Endothelial cell of umbilical vein (primary cell): ENCODE data around the gene BAG2. TPM values are rescaled to one million over a fixed set of nuclear protein-coding genes. Genes with fewer than 3 reads are reported as not detected.

Experiments
- BruUV-seq: library from RNA; stranded (reverse); fragments of 400-500 nt; replicated peaks from 2 replicates; lab custom pipeline; 2021; lab: Mats Ljungman, UMichigan
- CTCF ChIA-PET: fragments of 300-600, 350-600 bp; sonication (Branson Sonifier 250); formaldehyde crosslinking; loops from one replicate; lab custom pipeline; 2021; ENCODE audit warnings: antibody characterized with exemption, inconsistent platforms; lab: Charles Lee
- POLR2A ChIA-PET: fragments of 300-600, 350-600 bp; sonication (Branson Sonifier 250); formaldehyde crosslinking; loops from one replicate; lab custom pipeline; 2021; ENCODE audit warnings: antibody characterized with exemption, inconsistent platforms; lab: Charles Lee
- DNase-seq: peaks from one replicate; pipeline ENCODE4 v3.0.0-alpha.2; 2011; ENCODE audit warnings: low read depth, low spot score
- FAIRE-seq: peaks from 2 replicates; lab custom pipeline; 2011; peaks lifted over from hg19 to GRCh38; lab: Jason Lieb, UNC
- H2AFZ ChIP-seq: 2 replicates; pipeline ENCODE4 v1.6.0; 2012; ENCODE audit warnings: low read depth, low read length, control low read depth, inconsistent platforms
- H3K27ac ChIP-seq: 2 replicates; pipeline ENCODE4 v1.5.1; 2011; ENCODE audit warnings: low read depth, mild to moderate bottlenecking, control low read depth, low read length, moderate library complexity; ENCODE audit not compliant: insufficient read depth
- H3K27me3 ChIP-seq, 2 experiments: 2 replicates each; pipeline versions ENCODE4 v1.6.0 to v1.6.1; 2011; ENCODE audit warnings: low read length in 2 of 2, mixed read lengths in 1 of 2; ENCODE audit not compliant: control insufficient read depth in 2 of 2, insufficient read depth in 2 of 2
- H3K36me3 ChIP-seq, 2 experiments: 2 replicates in 1 of 2; 3 replicates in 1 of 2; pipeline ENCODE4 v1.5.1; 2011; ENCODE audit warnings: low read length in 2 of 2, mild to moderate bottlenecking in 1 of 2, moderate library complexity in 1 of 2; ENCODE audit not compliant: control insufficient read depth in 2 of 2, insufficient read depth in 2 of 2; ENCODE audit errors: extremely low read depth in 1 of 2
- H3K4me1 ChIP-seq: 3 replicates; pipeline ENCODE4 v1.5.1; 2011; ENCODE audit warnings: mild to moderate bottlenecking, low read length; ENCODE audit not compliant: control insufficient read depth, insufficient read depth; ENCODE audit errors: extremely low read depth
- H3K4me2 ChIP-seq: 2 replicates; pipeline ENCODE4 v1.6.1; 2011; ENCODE audit warnings: low read length, control low read depth, mixed read lengths; ENCODE audit not compliant: insufficient read depth
- H3K4me3 ChIP-seq, 3 experiments: fragments of 200-600 bp in 1 of 3; sonication (generic), shearing (Covaris generic) in 1 of 3; replicated peaks in 1 of 3; 2 replicates each; pipeline ENCODE4 v1.5.1; 2011 to 2016; ENCODE audit warnings: control low read depth in 3 of 3, low read length in 3 of 3, mild to moderate bottlenecking in 2 of 3, inconsistent platforms in 1 of 3, low read depth in 1 of 3, moderate library complexity in 1 of 3; ENCODE audit not compliant: insufficient read depth in 1 of 3
- H3K79me2 ChIP-seq: 2 replicates; pipeline ENCODE4 v1.6.0; 2012; ENCODE audit warnings: low read length, inconsistent platforms; ENCODE audit not compliant: control insufficient read depth, insufficient read depth
- H3K9ac ChIP-seq: replicated peaks from 2 replicates; pipeline ENCODE3; 2011; ENCODE audit warnings: low read length, control low read depth; ENCODE audit not compliant: insufficient read depth; ENCODE audit errors: extremely low read depth
- H3K9me1 ChIP-seq: replicated peaks from 3 replicates; pipeline ENCODE4 v1.6.0; 2011; ENCODE audit warnings: mild to moderate bottlenecking, low read length; ENCODE audit not compliant: control insufficient read depth, insufficient read depth; ENCODE audit errors: extremely low read depth
- H3K9me3 ChIP-seq: replicated peaks from 2 replicates; pipeline ENCODE4 v1.5.1; 2012; ENCODE audit warnings: low read length, inconsistent platforms; ENCODE audit not compliant: control insufficient read depth, insufficient read depth
- H4K20me1 ChIP-seq: replicated peaks from 2 replicates; pipeline ENCODE3; 2011; ENCODE audit warnings: mild to moderate bottlenecking, low read length; ENCODE audit not compliant: control insufficient read depth, insufficient read depth; ENCODE audit errors: extremely low read depth
- EZH2 ChIP-seq: IDR thresholded peaks from 2 replicates; pipeline ENCODE4 v1.6.1; 2012; ENCODE audit warnings: borderline replicate concordance, low read depth, mild to moderate bottlenecking, moderate library complexity, low read length, inconsistent platforms; ENCODE audit not compliant: severe bottlenecking
- FOS ChIP-seq: IDR thresholded peaks from 2 replicates; pipeline ENCODE4 v1.6.1; 2011; ENCODE audit warnings: mild to moderate bottlenecking, low read length, moderate library complexity, borderline replicate concordance; ENCODE audit not compliant: insufficient read depth
- GATA2 ChIP-seq: IDR thresholded peaks from 2 replicates; pipeline ENCODE4 v1.7.0; 2011; ENCODE audit warnings: low read depth, mild to moderate bottlenecking, moderate library complexity, mixed read lengths, low read length; ENCODE audit not compliant: insufficient read length, insufficient read depth
- JUN ChIP-seq: IDR thresholded peaks from 2 replicates; pipeline ENCODE4 v1.6.1; 2011; ENCODE audit warnings: borderline replicate concordance, low read depth; ENCODE audit not compliant: insufficient read length, insufficient read depth
- MYC ChIP-seq: IDR thresholded peaks from one replicate; pipeline ENCODE4 v1.6.1; 2011; ENCODE audit warnings: mild to moderate bottlenecking, low read depth, low read length
- POLR2A ChIP-seq: IDR thresholded peaks from 2 replicates; pipeline ENCODE4 v1.6.1; 2012; ENCODE audit warnings: low read depth, mild to moderate bottlenecking, control low read depth, low read length
- POLR2AphosphoS5 ChIP-seq: IDR thresholded peaks from 2 replicates; pipeline ENCODE4 v1.6.1; 2012; ENCODE audit warnings: low read depth, mild to moderate bottlenecking, control low read depth, low read length, moderate library complexity; ENCODE audit not compliant: insufficient read depth
- dilution Hi-C: fragments of 300-500 bp; cut with MboI; formaldehyde crosslinking; loops from one replicate; pipeline ENCODE4 v1.15.0; 2019; ENCODE audit warnings: low sequenced_read_pairs; ENCODE audit not compliant: extremely low pct_ligation_motif_present
- intact Hi-C: fragments of 100-400 bp; cut with micrococcal nuclease; formaldehyde crosslinking; loops from one replicate; pipeline ENCODE4 v1.10.0; 2022
- polyA plus RNA-seq, 4 experiments: library from polyadenylated mRNA; depleted of rRNA in 3 of 4; stranded (reverse) in 3 of 4; unstranded in 1 of 4; fragments of >200 nt; gene quantifications; 2 replicates each; pipeline versions ENCODE4 v1.2.1 to v1.2.3, GENCODE V29; 2011 to 2012; ENCODE audit warnings: missing spikeins in 1 of 4
- total RNA-seq: library from RNA; stranded (reverse); gene quantifications from 2 replicates; pipeline ENCODE4 v1.2.3, GENCODE V29; 2021
- TF ChIP-seq, protein P1 (sequence below), 2 donors: IDR thresholded peaks; 1 replicate in 1 of 2; 2 replicates in 1 of 2; pipeline ENCODE4 v1.5.1; 2011; ENCODE audit warnings: low read length in 2 of 2, mild to moderate bottlenecking in 2 of 2, moderate library complexity in 2 of 2, control low read depth in 1 of 2, inconsistent platforms in 1 of 2, low read depth in 1 of 2; ENCODE audit not compliant: insufficient read depth in 1 of 2; ENCODE audit errors: extremely low read depth in 1 of 2
- TF ChIP-seq, protein P2 (sequence below): IDR thresholded peaks from 2 replicates; pipeline ENCODE4 v1.6.1; 2011; ENCODE audit not compliant: insufficient read depth, insufficient read length

Gene BAG2
- total and polyA plus RNA-seq, 2 donors (not counting 3 experiments of a cell fraction or from before 2014, with no cell fraction given): 1.1 to 3.9 TPM

DNA sequence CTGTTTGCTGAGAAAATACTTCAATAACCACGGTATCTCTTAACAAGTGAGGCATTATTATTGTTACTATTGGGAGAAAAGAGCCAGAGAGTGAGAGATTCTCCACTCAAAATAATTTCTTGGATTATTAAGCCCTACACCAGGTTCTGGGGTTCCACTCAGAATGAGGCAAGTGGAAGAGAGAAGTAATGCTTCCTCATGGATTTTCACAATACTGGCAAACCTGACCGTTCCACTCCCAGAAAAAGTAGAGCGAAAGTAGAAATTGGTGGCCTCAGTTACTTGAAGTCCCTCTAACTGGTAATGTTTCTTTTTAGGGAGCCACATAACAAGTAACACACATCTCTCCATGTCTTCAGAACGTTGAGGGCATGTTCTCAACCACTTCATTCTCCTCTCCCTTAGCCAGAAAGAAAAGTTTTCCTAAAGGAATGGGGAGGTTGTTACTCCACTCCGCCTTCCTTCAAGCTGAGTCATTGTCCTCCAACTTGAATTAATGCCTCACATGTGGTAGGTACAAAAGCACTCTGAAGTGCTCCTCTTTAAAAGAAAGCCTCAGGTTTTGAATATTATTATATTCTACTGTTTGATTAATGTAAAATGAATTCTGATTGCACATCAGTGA lies 1.9 kb downstream of the BAG2 start:
- Histone ChIP-seq H3K27ac (no peak overlapping the region), H3K9me3 (no peaks in the 10 kb centered on the region), H3K4me1 (peaks cover 11% of the 10 kb centered on the region), H3K4me2 (peak overlapping the region; percentile 84), H3K79me2 (peaks cover 52% of the 10 kb centered on the region), H3K9me1 (no peaks in the 10 kb centered on the region), H3K9ac (no peak overlapping the region), H4K20me1 (no peaks in the 10 kb centered on the region), H3K4me3 (peak overlapping the region in 2 of 3 experiments; percentile 72 to 79), H3K27me3 (no peaks in the 10 kb centered on the region), H3K36me3 (no peaks in the 10 kb centered on the region), H2AFZ (peak overlapping the region; percentile 69)
- POLR2A ChIA-PET: no interaction called here
- intact Hi-C loops (loop anchor here (2.0 kb wide), 1 partner anchor 271 kb away; no protein-coding TSS in a partner anchor), dilution Hi-C loops (no loop called here)
- peak; percentile 27 for DNase-seq
- CTCF ChIA-PET: interaction anchor here (0.9 to 1.2 kb wide), 2 partner anchors 140 to 269 kb away, joined by 3 to 4 read pairs; no protein-coding TSS in a partner anchor
- FAIRE-seq: peak; percentile 53
- BruUV-seq: TSS peak; percentile 60
- TF ChIP-seq POLR2AphosphoS5 (no peak), EZH2 (no peak), FOS (no peak), POLR2A (no peak), MYC (no peak), JUN (no peak), GATA2 (no peak)
- TF ChIP-seq, protein P1, sequence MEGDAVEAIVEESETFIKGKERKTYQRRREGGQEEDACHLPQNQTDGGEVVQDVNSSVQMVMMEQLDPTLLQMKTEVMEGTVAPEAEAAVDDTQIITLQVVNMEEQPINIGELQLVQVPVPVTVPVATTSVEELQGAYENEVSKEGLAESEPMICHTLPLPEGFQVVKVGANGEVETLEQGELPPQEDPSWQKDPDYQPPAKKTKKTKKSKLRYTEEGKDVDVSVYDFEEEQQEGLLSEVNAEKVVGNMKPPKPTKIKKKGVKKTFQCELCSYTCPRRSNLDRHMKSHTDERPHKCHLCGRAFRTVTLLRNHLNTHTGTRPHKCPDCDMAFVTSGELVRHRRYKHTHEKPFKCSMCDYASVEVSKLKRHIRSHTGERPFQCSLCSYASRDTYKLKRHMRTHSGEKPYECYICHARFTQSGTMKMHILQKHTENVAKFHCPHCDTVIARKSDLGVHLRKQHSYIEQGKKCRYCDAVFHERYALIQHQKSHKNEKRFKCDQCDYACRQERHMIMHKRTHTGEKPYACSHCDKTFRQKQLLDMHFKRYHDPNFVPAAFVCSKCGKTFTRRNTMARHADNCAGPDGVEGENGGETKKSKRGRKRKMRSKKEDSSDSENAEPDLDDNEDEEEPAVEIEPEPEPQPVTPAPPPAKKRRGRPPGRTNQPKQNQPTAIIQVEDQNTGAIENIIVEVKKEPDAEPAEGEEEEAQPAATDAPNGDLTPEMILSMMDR (IDR thresholded peaks at IDR 0.05; ENCODE audit: extremely low read depth in 1 of 2, insufficient read depth in 1 of 2, low read depth in 1 of 2, low read length in 2 of 2): no peak
- TF ChIP-seq, protein P2, sequence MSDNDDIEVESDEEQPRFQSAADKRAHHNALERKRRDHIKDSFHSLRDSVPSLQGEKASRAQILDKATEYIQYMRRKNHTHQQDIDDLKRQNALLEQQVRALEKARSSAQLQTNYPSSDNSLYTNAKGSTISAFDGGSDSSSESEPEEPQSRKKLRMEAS: no peak
